Fibroblast of skin of right biceps (primary cell): Measurements from ENCODE around the gene HMGB2.

Source experiments
- DNase-seq: peaks from one replicate; pipeline ENCODE4 v3.0.0-alpha.2; 2013

The HMGB2 gene

GRCh38 chr4:173334085-173334890, at the start of gene HMGB2:
TSS of gene HMGB2 (minus strand) at chr4:173334358. CDS start at chr4:173333649, 709 bp downstream.
- DNase-seq = peak; percentile 100

DNA sequence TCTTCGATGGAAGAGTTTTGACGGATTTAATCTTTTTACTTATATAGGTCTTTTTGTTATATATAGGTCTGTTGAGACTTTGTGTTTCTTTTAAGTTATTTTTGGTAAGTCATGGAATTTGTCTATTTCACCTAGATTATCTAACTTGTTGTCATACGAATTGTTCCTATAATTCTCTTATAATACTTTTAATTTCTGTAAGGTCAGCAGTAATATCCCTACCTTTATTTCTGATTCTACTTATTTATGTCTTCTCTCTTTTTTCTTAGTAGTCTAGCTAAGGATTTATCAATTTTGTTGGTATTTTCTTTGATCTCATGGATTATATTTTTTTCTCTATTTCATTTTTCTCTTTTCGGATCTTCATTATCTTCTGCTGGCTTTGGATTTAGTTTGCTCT, 48.2 kb upstream of the HMGB2 start:
- no peak for DNase-seq

- no peak for DNase-seq
These were observed 47.5 kb upstream of the HMGB2 start for GRCh38 chr4:173381610-173382009.

GRCh38 chr4:173380987-173381386, 46.8 kb upstream of the HMGB2 start:
- DNase-seq = no peak

- no peak for DNase-seq
These were observed 45.8 kb upstream of the HMGB2 start for GRCh38 chr4:173379929-173380328.

DNA sequence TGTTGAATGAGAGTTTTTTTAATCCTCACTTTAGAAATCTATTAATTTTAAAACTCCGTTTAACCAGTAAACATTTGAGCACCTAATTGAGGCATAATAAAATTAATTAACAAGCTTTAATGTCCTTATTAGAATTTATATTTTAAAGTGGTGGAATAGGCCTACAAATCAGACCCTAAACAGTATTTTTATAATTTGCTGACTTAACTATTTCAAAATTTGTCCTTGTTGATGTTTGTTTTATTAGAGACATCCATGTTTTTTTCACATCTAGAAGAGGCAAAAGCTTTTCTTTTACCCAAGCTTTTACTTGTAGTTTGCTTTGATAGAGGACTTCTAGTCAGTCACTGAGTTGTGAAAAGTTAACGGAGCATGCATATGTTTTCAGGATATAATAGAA, 40.4 kb upstream of the HMGB2 start:
- no peak for DNase-seq

DNA sequence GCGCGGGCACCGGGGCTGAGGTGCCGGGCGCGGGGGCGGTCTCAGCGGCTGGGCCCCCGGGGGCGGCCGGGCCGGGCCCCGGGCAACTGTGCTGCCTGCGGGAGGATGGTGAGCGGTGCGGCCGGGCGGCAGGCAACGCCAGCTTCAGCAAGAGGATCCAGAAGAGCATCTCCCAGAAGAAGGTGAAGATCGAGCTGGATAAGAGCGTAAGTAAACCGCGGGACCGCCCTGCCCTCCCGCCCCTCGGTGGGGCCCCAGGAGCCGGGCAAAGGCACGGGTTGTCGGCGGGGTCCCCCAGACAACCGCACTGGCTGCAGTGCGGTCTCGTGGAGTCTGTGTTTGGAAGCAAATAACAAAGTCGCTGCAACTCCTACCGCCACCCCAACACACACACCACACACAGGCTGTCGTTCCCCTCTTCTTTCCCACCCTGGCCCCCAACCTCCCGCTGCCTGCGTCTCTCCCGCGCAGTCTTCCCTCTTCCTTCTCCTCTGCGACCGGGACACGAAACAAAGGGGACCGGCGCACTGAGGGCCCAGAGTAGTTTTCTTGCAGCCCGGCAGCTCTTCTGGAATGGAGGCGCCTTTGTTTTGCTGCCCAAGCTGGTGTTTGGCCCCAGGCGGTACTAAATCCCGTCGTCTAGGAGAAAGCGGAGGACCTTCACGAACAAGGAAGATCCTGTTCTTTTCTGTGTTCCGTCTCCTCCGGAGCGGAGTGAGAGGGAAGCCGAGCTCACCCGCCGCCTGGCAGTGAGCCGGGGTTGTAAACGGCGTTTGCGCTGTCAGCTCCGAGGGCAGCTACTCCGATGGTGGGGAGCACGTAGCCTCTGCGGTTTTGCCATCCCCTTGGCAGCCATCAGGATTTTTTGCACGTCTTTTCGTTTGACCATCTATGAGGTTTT, 37.4 kb upstream of the HMGB2 start:
- DNase-seq = peak; percentile 75

DNA sequence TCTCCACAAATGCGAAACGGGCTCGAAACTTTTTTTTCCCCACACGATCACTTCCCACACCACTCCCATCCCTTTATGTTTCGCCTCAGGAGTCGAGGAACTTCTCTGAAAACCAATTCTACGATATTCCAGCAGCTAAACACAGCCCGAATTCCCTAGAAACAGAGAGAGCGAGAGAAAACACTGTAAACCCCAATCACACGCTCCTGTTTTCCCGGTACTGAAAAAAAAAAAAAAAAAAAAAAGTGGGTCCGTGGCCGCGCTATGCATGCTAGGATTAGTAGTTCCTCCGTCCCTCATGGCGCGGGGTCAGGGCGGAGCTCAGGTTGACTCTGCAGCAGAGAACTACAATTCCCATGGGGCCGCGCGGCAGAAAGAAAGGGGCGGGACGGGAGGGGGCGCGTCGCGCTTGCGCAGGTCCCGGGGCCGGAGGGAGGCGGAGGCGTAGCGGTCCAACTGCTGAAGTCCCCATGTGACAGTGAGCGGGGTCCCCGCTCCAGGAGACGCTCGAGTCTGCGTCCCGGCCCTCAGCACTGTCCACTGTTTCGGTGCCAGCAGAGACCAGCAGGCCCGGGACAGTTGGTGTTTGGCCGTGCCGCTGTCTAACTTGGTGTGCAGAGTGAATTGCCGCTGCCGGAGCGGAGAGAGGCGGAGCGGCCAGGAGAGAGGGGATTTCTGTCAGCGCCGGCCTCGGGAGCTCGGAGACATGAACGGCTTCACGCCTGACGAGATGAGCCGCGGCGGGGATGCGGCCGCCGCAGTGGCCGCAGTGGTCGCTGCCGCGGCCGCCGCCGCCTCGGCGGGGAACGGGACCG, 36.5 kb upstream of the HMGB2 start, which contains the start of gene SAP30:
Gene SAP30 (plus strand): TSS at position 478 of the 815 bp plus-strand sequence. CDS start 229 bp downstream, at position 707.
- peak; percentile 99 for DNase-seq

- no peak for DNase-seq
These were observed 35.9 kb upstream of the HMGB2 start for GRCh38 chr4:173370130-173370476.

- peak; percentile 14 for DNase-seq
These were observed 33.8 kb upstream of the HMGB2 start for GRCh38 chr4:173367946-173368345.

GRCh38 chr4:173367285-173367684, 33.1 kb upstream of the HMGB2 start:
- peak; percentile 6 for DNase-seq

DNA sequence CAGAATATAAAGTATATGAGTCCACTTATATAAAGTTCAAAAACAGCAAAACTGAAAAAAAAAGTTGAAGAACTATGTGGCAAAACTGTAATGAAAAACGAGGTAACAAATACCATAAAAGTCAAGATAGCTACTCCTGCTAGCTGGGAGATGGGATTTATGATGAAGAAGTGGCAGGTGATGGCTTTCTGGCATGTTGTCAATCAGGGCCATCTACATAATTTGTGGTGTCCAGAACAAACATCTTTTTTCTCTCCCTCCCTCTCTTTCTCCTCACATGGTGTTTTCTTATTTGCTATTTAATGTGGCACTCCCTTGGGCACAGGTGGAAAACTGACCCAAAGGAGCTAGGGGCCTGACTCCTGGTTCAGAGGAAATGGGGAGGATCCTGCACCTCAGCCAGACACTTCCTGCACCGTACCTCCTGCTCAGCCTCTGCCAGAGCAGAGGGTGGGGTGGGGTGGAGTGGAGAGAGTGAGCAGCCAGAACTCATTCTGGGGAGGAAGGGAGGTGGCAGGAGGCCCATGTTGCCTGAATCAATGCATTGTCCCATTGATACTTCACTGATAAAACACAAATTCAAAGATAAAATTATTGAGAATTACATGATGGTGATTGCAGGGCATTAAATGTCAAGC, 31.3 kb upstream of the HMGB2 start:
- DNase-seq = no peak

- no peak for DNase-seq
These were observed 28.5 kb upstream of the HMGB2 start for GRCh38 chr4:173362666-173363065.

DNA sequence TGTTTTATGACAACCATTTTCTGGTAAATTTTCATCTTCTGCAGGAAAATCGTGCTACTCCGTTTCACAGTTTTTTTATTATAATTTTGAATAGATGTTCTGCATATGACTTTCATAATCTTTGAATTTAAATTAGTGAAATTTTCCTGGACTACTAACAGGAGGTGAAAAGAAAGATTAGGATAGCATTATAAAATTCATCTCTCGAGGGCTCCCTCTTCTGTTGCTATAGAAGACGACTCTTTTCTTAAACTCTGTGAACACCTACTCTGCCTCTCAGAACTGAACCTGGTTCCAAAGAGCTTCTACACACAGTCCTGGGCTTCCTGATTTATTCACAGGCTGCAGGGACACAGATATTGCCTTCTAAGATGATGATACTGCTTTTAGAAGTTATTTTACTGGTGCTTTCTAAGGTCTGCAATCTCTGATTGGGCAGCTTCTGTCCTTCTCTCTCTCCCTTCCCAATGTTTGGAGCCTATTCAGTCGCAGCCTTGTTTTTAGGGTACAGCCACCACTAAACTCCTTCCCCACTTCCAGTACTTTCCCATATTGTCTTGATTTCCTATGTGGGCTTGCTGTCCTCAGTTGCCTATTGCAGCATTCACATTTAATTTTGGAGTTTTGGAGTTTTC, 26.5 kb upstream of the HMGB2 start:
- DNase-seq = peak; percentile 10

DNA sequence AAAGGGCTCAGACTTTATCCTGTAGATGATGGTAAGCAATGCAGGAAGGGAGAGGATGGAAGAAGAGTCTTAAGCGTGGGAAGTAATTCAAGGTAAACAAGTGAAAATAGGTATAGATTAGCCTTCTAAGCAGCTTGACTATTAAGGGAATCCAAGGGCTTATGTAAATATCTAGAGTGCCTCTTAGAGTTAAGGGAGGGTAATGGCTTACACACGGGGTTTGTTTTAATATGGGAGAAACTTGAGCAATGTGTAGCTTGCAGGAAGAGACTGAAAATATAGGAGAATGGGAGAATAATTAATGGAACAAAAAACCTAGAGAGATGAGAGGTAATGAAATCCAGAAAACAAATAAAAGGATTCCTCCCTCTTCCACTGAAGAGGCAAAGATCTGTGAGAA, 23.8 kb upstream of the HMGB2 start:
- DNase-seq = no peak

- no peak for DNase-seq
These were observed 13.3 kb upstream of the HMGB2 start for GRCh38 chr4:173347467-173347866.

GRCh38 chr4:173346074-173346473, 11.9 kb upstream of the HMGB2 start:
- peak; percentile 92 for DNase-seq

DNA sequence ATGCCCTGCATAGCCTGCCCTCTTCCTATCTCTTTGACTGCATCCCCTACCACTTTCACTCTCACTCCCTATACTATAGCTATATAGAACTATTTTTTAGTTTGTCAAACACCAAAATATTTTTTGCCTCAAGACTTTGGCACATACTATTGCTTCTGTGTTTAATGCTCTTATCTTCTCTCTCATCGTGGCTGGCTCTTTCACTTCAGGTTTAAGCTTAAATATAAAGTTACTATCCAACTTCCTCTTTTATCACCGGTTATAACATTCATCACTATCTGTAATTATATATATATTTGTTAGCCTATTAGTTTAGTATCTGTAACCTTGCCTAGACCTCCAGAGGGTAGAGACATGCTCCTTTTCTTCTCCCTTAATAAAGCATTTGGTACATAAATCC, 11.5 kb upstream of the HMGB2 start:
- no peak for DNase-seq

GRCh38 chr4:173343832-173344397, 9.8 kb upstream of the HMGB2 start:
- no peak for DNase-seq

DNA sequence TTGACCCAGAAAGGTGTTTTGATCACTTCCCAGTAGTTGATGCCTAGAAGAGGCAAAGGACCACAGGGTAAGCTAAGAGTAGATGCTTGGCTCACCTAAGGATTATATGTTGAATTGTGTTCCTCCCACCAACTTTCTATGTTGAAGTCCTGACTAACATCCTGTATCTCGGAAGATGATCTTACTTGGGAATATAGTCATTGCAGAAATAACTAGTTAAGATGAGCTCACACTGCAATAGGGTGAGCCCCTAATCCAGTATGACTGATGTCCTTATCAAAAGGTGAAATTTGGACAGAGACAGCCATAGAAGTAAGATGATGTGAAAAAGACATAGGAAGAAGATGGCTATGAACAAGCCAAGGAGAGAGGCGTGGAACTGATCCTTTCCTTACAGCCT, 3.3 kb upstream of the HMGB2 start:
- DNase-seq = peak; percentile 4

GRCh38 chr4:173334891-173335752, 964 bp upstream of the HMGB2 start:
- DNase-seq = peak; percentile 93
